Epithelial cell of proximal tubule (primary cell): Measurements from ENCODE around the gene HDAC4. TPM values are rescaled to one million over a fixed set of nuclear protein-coding genes. Genes with fewer than 3 reads are reported as not detected.
"Not testable (repeated sequence)": the region's sequence is repeated elsewhere in the genome, so short reads cannot be mapped to it uniquely, and the experiment has no call there.

Experiments
- DNase-seq: peaks from one replicate; pipeline ENCODE4 v3.0.0-alpha.2; 2011; ENCODE audit warnings: low read depth
- H3K4me3 ChIP-seq: 2 replicates; pipeline ENCODE4 v1.5.1; 2011; ENCODE audit warnings: low read depth, mild to moderate bottlenecking, low read length
- CTCF ChIP-seq: conservative IDR thresholded peaks from 2 replicates; pipeline ENCODE4 v1.5.1; 2012; ENCODE audit warnings: low read depth, mild to moderate bottlenecking, low read length
- total RNA-seq: library from RNA; depleted of rRNA; stranded (reverse); fragments of >200 nt; gene quantifications from 2 replicates; pipeline ENCODE4 v1.2.3, GENCODE V29; 2015

HDAC4 gene
- total RNA-seq, 1 donor from 2014 or later = 23.2 TPM

- TF ChIP-seq CTCF = no peak
- H3K4me3 ChIP-seq = no peak overlapping the region
- no peak for DNase-seq
Observed at GRCh38 chr2:239181074-239181902, 219.5 kb downstream of the HDAC4 start.

GRCh38 chr2:239180526-239181073 lies 220.2 kb downstream of the HDAC4 start:
- TF ChIP-seq CTCF = no peak
- no peak for DNase-seq
- no peak overlapping the region for H3K4me3 ChIP-seq

- no peak overlapping the region for H3K4me3 ChIP-seq
- TF ChIP-seq CTCF = no peak
- no peak for DNase-seq
Observed at GRCh38 chr2:239179851-239180371, 220.9 kb downstream of the HDAC4 start.

- TF ChIP-seq CTCF = no peak
- H3K4me3 ChIP-seq = no peak overlapping the region
- DNase-seq = no peak
Observed at GRCh38 chr2:239178954-239179353, 221.9 kb downstream of the HDAC4 start.

GRCh38 chr2:239178484-239178883 lies 222.3 kb downstream of the HDAC4 start:
- DNase-seq = no peak
- no peak overlapping the region for H3K4me3 ChIP-seq
- no peak for TF ChIP-seq CTCF

- no peak for DNase-seq
- H3K4me3 ChIP-seq = no peak overlapping the region
- no peak for TF ChIP-seq CTCF
Observed at GRCh38 chr2:239177908-239178307, 222.9 kb downstream of the HDAC4 start.

- DNase-seq = no peak
- no peak overlapping the region for H3K4me3 ChIP-seq
- no peak for TF ChIP-seq CTCF
Observed at GRCh38 chr2:239177325-239177724, 223.5 kb downstream of the HDAC4 start.

- not testable (repeated sequence) for DNase-seq, H3K4me3 ChIP-seq
Observed at GRCh38 chr2:239176138-239176803, 224.5 kb downstream of the HDAC4 start.
